Stimulated activated CD8-positive, alpha-beta memory T cell treated with anti-CD3 and anti-CD28 coated beads, Interleukin-12 subunit alpha, Interleukin-12 subunit beta, amount 100 ng/mL, for 24 hours (primary cell): ENCODE measurements around the gene SERPINB4.
"Not testable (repeated sequence)": the region's sequence is repeated elsewhere in the genome, so short reads cannot be mapped to it uniquely, and the experiment has no call there.

Experiments
- DNase-seq: peaks from one replicate; pipeline ENCODE4 v3.0.0-alpha.2; 2020; ENCODE audit errors: extremely low read depth

SERPINB4 gene

GRCh38 chr18:63644142-63644541, at the start of gene SERPINB4:
Gene SERPINB4 (minus strand): TSS chr18:63644256. CDS start chr18:63643577, 679 bp downstream.
- not testable (repeated sequence) for DNase-seq

DNA sequence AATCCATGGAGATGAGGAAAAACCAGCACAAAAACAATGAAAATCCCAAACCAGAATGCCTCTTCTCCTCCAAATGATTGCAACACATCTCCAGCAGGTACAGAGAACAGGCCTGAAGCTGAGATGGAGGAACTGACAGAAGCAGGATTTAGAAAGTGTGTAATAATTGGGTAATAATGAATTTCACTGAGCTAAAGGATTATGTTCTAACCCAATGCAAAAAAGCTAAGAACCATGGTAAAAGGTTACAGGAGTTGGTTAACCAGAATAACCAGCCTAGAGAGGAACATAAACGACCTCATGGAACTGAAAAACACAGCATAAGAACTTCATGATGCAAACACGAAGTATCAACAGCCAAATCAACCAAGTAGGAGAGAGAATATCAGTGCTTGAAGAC, 45.0 kb upstream of the SERPINB4 start:
- DNase-seq = no peak

- no peak for DNase-seq
Measured at GRCh38 chr18:63686871-63687270, 42.8 kb upstream of the SERPINB4 start.

DNA sequence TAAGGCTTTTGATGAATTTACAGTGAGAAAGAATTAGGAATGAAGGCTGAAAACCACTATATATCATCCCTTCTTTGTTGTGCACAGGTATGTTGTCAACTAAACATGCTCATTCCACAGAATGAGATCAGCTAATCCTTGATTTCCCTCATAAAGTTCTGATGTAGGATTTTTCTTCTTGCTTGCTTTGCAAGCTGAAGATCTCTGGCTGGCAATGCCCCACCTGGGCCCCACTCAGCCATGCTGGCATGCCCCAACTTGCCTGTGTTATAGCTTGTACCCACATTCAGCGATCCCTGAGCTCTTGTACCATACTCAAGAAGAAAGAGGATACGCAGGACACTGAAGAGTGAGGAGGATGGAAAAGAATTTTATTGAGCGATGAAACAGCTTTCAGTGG, 40.7 kb upstream of the SERPINB4 start:
- DNase-seq = no peak

- DNase-seq = no peak
Measured at GRCh38 chr18:63683890-63684289, 39.8 kb upstream of the SERPINB4 start.

DNA sequence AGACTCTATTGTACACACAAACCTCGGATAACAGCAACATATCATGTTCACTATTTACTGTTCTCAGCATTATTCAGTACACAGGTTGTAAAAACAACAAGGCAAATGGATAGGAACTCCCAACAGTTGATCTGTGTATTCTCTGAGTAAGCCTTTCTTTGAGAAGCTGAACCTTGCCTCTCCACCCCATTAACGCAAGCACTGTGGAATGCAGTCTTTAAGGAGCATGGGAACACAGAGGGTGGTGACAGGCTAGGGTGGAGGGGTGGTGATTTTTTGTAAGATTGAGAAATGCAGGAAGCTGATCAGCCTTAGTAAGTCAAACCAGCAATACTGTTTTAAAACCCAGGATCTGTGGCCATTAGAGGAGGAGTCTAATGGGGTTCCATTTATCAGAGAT, 39.1 kb upstream of the SERPINB4 start:
- no peak for DNase-seq

- DNase-seq = no peak
Measured at GRCh38 chr18:63681449-63682340, 37.6 kb upstream of the SERPINB4 start.

- no peak for DNase-seq
Measured at GRCh38 chr18:63679820-63680606, 36.0 kb upstream of the SERPINB4 start.

DNA sequence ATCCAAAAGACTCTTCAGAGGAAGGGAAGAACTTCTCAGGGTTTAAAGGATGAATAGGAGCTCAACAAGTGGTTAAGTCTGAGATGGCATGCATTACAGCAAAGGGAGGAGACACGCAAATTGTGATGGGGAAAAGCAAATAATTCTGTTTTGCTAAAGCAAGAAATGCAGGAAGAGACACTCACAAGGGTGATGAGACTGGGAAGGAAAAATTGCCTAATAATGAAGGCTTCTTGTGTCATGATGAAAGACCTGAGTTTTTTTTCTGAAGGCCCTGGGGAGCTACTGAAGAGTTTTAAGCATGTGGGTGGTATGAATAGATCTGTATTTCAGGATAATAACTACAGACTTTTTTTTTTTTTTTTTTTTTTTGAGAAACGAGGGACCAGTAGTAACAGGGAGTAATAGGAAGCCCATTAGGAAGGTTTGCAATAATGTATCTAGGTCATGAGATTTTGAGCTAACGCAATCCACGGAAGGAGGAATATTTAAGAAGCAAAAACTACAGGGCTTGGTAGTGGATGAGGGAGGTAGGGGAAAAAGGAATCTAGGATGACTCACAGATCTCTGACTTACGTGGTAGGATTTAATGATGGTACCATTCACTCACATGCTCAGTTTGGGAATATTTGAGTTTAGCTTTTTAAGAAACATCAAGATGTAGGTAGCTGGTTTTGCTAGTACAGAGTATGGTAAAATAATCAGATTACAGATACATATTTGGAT, 33.6 kb upstream of the SERPINB4 start:
- no peak for DNase-seq

DNA sequence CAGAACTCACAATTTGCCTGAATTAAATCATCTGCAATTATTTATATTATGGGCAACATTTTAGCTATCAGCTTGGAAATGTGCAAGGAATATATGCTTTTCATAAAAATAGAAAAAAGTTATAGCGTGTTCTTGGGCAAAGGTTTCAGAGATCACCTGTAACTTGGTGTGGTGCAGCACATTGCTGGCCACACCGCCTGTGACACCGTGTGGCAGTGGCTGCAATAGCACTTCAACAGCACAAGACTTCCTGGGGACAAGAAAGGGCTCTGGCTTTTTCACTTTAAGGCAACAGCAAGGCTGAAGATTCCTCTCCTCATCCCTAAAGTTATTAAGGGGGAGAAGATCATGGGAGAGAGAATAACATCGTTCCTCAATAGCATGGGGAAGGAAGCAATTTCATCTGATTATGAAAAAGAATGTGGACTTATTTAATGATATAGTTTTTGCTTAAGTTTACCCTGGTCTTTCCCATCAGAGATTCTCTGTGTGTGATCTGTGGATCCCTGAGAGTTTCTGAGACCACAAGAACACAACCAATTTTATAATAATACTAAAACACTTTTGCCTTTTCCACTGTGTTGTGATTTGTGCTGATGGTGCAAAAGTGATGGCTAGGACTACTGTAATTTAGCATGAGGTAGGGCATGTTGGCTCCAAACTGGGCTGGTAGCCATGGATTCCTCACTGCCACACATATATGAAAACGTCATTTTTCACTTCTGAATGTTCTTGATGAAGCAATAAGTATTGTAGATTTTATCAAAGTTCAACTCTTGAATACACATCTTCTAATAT, 32.7 kb upstream of the SERPINB4 start:
- DNase-seq = no peak

DNA sequence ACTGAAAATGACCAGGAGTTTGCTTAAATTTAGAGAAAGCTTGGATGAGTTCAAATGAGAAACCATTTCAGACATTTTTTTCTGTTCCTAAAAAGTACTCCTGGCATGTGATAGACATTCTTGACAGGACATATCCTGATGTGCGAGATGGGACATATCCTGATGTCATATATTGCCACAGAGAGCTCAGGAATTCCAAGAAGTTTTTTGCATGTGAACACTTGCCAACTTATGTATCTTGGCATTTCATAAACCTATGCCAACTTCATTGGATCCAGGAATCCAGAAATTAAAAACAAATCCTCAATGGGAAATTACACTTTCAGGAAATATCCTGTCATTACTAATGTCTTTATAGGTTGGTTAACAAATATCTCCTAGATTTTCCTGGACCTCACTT, 20.5 kb upstream of the SERPINB4 start:
- DNase-seq = no peak

GRCh38 chr18:63661750-63662149, 17.7 kb upstream of the SERPINB4 start, which contains the start of gene SERPINB3:
Gene SERPINB3 (minus strand): TSS chr18:63661893. CDS start chr18:63661216, 677 bp downstream.
- DNase-seq = not testable (repeated sequence)

GRCh38 chr18:63658920-63659319, 14.9 kb upstream of the SERPINB4 start:
- DNase-seq = not testable (repeated sequence)

- DNase-seq = not testable (repeated sequence)
Measured at GRCh38 chr18:63650271-63650670, 6.2 kb upstream of the SERPINB4 start.

DNA sequence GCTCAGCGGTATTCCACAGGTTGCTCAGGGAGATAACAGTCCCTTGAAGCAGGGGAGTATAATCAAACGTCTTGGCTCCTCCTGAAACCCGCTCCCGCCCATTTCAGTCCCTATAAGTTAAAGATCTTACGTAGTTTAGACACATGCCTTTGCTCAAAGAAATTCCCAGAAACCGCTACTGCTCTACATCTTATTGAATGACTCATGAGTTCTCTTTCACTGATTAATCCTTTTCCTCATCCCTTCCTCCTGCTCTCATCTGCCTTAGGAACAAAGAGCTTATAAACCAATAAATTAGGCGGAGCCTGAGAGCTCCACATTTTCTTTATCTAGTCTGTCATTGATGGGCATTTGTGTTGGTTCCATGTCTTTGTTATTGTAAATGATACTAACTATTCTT, 4.2 kb upstream of the SERPINB4 start:
- no peak for DNase-seq

DNA sequence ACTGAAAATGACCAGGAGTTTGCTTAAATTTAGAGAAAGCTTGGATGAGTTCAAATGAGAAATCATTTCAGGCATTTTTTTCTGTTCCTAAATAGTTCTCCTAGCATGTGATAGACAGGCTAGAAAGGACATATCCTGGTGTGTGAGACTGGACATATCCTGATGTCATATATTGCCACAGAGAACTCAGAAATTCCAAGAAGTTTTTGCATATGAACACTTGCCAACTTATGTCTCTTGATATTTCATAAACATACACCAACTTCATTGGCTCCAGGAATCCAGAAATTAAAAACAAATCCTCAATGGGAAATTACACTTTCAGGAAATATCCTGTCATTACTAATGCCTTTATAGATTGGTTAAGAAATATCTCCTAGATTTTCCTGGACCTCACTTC, 2.9 kb upstream of the SERPINB4 start:
- DNase-seq = no peak

GRCh38 chr18:63644694-63645093, 638 bp upstream of the SERPINB4 start:
- not testable (repeated sequence) for DNase-seq

DNA sequence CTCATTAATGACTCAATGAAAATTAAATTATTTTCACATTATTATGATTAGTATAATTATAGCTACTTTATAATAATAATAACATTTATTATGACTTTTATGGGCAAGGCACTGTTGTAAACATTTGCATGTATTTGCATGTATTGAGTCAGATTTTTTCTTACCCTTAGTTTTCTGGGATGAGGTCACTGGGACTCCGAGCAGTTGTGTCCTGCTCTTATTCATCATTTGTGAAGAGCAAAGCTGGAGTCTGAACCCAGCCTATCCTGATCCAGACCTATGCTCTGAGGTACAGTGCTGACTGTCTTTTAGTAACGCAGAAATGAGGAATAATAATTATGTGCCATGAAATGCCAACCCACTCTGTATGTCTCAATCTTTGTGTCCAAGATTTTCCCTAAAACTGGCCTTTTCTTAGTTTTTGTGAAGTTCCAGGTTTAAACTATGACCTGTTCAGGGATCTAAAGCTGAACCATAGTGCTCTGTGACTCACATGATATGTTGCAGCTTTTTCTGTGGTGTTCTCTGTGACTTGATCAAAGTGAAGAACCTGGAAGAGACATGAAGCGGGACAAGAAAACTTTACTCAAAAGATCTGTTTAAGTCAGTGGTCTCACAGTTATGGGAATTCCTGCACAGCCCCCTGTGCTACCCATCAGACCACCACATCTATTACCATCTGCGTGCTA, 1.2 kb downstream of the SERPINB4 start:
- not testable (repeated sequence) for DNase-seq

- DNase-seq = not testable (repeated sequence)
Measured at GRCh38 chr18:63641157-63641680, 2.8 kb downstream of the SERPINB4 start.

DNA sequence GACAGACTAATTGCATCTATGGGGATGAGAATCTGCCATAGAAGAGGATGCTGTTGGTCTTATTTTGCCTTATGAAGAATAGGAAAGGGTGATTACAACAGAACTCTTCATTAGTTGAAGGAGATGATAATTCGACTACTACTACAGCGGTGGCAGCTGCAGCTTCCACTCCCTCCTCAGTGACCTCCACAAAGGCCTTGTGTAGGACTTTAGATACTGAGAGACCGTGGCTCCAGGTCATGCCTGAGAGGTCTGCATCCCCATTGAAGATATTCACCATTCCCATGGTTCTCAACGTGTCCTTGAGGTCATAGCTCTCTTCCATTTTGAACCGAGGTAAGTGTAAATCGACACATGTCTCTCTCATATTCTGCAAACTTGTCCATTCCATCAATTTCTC, 6.4 kb downstream of the SERPINB4 start:
- no peak for DNase-seq
